Psoas muscle (tissue), 8 donors: ENCODE data around the gene TAMALIN. TPM values are rescaled to one million over a fixed set of nuclear protein-coding genes. Genes with fewer than 3 reads are reported as not detected.

ENCODE experiments used
- ATAC-seq, 4 donors: fragments of 200-7000 bp; cut with Tn5 transposase; one replicate each; pipeline ENCODE4 v1.9.1; 2020; ENCODE audit warnings: moderate library complexity in 3 of 4, mild to moderate bottlenecking in 2 of 4
- DNase-seq, 2 donors: peaks; one replicate each; pipeline ENCODE4 v3.0.0-alpha.2; 2020
- H3K27ac ChIP-seq: fragments of 200-600 bp; one replicate; pipeline ENCODE4 v1.8.0; 2022
- H3K27me3 ChIP-seq, 3 donors: fragments of 200-600 bp in 1 of 3; one replicate each; pipeline versions ENCODE4 v1.6.1 to v1.8.0; 2013 to 2022; ENCODE audit warnings: low read length in 2 of 3, mild to moderate bottlenecking in 2 of 3, moderate library complexity in 1 of 3; ENCODE audit not compliant: insufficient read depth in 3 of 3
- H3K36me3 ChIP-seq, 2 donors: fragments of 200-600 bp in 1 of 2; one replicate each; pipeline versions ENCODE4 v1.6.1 to v1.8.0; 2013 to 2022; ENCODE audit warnings: low read depth in 1 of 2, mild to moderate bottlenecking in 1 of 2, moderate library complexity in 1 of 2; ENCODE audit not compliant: insufficient read depth in 1 of 2
- H3K4me1 ChIP-seq: fragments of 200-600 bp; one replicate; pipeline ENCODE4 v1.8.0; 2022
- H3K4me3 ChIP-seq: fragments of 200-600 bp; one replicate; pipeline ENCODE4 v1.8.0; 2022; ENCODE audit warnings: mild to moderate bottlenecking
- H3K9me3 ChIP-seq: fragments of 200-600 bp; one replicate; pipeline ENCODE4 v1.8.0; 2022
- WGBS, 3 donors: extraction: QIAGEN DNeasy Blood & Tissue Kit; methylation state at CpG; one replicate each; pipeline versions ENCODE4 v1.1.6 to v1.1.7; 2013; 5-methylcytosine and 5-hydroxymethylcytosine counted together
- intact Hi-C, 2 donors: fragments of 100-400 bp; cut with DNase I; formaldehyde crosslinking; loops; one replicate each; pipeline versions ENCODE4 v1.11.0 to v1.14.2; 2022
- polyA plus RNA-seq, 3 donors: library from polyadenylated mRNA; stranded (reverse); fragments of 200-250 nt; gene quantifications; one replicate each; pipeline ENCODE4 v1.2.3, GENCODE V29; 2013
- total RNA-seq, 4 donors: library from RNA; stranded (reverse); fragmentation: NEBNext Ultra II Directional in 2 of 4; extraction: Animal tissue kit (Norgen Biotek cat#: 25700) in 2 of 4; gene quantifications; one replicate each; pipeline versions ENCODE4 v1.2.1 to v1.2.4, GENCODE V29; 2021 to 2023
- TF ChIP-seq, protein P1 (sequence below): fragments of 200-600 bp; IDR thresholded peaks from one replicate; pipeline ENCODE4 v1.8.0; 2022; ENCODE audit warnings: antibody characterized with exemption
- donor health status: healthy with polysubstance abuse.
- donor health status: DM: no; HTN: no; CAD: no; lungs with moderate emphysema.
- donor health status: Bipolar disorder and iron deficiency.
- donor health status: healthy.
- donor health status: DM: yes; HTN: yes; CAD: no.
- donor health status: DM: no; HTN: no; CAD: no.
- donor health status: DM: no; HTN: no; CAD: no.
- donor health status: DM: yes; HTN: yes; CAD: no.

TAMALIN gene
- total and polyA plus RNA-seq, 7 donors: 5.5 to 12.8 (median 9.6) TPM

GRCh38 chr12:52011602-52012214, 5.0 kb downstream of the TAMALIN start:
- 93 to 97% (median 97%) methylated on average over 8 of the region's 8 CpGs for WGBS, 3 donors
- peaks cover 4% of the 10 kb centered on the region for H3K4me1 ChIP-seq
- ATAC-seq: no peak

DNA sequence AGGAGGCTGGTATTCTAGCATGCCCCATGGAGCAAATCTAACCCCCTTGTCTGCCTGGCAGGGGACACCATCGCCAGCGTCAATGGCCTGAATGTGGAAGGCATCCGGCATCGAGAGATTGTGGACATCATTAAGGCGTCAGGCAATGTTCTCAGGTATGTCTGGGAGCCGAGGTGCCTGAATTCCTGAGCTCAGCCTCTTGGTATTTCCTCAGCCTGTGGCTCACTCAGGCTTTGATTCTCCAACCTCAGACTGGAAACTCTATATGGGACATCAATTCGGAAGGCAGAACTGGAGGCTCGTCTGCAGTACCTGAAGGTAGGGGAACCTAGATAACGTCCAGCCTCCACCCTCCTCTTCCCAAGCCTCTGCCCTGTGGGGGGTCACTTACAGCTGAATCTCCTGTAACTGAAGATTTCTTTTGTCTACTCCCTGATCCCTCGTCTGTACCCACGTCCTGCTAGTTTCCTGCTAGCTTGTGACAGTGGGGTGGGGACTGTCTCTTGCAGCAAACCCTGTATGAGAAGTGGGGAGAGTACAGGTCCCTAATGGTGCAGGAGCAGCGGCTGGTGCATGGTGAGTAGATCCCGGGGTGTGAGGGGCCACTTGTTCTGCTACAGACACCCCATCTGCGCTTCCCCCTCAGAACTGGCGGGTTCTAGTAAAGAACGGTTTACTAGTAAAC, 7.0 kb downstream of the TAMALIN start:
- no peak overlapping the region for H3K27ac ChIP-seq
- no peaks in the 10 kb centered on the region for H3K9me3 ChIP-seq
- TF ChIP-seq, protein P1, sequence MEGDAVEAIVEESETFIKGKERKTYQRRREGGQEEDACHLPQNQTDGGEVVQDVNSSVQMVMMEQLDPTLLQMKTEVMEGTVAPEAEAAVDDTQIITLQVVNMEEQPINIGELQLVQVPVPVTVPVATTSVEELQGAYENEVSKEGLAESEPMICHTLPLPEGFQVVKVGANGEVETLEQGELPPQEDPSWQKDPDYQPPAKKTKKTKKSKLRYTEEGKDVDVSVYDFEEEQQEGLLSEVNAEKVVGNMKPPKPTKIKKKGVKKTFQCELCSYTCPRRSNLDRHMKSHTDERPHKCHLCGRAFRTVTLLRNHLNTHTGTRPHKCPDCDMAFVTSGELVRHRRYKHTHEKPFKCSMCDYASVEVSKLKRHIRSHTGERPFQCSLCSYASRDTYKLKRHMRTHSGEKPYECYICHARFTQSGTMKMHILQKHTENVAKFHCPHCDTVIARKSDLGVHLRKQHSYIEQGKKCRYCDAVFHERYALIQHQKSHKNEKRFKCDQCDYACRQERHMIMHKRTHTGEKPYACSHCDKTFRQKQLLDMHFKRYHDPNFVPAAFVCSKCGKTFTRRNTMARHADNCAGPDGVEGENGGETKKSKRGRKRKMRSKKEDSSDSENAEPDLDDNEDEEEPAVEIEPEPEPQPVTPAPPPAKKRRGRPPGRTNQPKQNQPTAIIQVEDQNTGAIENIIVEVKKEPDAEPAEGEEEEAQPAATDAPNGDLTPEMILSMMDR: no peak
- H3K27me3 ChIP-seq: peaks cover 0 to 1% (median 0%) of the 10 kb centered on the region in 3 donors
- peaks cover 0 to 28% of the 10 kb centered on the region in 2 donors for H3K36me3 ChIP-seq
- ATAC-seq: no peak
- peak in 1 of 2 donors; percentile 13 for DNase-seq
- H3K4me1 ChIP-seq: no peaks in the 10 kb centered on the region
- H3K4me3 ChIP-seq: no peak overlapping the region
- intact Hi-C loops: no loop called here
- whole genome bisulfite sequencing, 3 donors: 91 to 95% (median 93%) methylated on average over 16 of the region's 16 CpGs

More at GRCh38 chr12:52011602-52012214, 5.0 kb downstream of the TAMALIN start:
- peak in 1 of 2 donors; percentile 11 for DNase-seq
- TF ChIP-seq, protein P1: no peak
- peaks cover 0 to 10% (median 9%) of the 10 kb centered on the region in 3 donors for H3K27me3 ChIP-seq
- intact Hi-C loops: no loop called here
- no peak overlapping the region for H3K4me3 ChIP-seq
- no peak overlapping the region for H3K27ac ChIP-seq
- peaks cover 0 to 28% of the 10 kb centered on the region in 2 donors for H3K36me3 ChIP-seq
- no peaks in the 10 kb centered on the region for H3K9me3 ChIP-seq

GRCh38 chr12:52014567-52015530, 8.1 kb downstream of the TAMALIN start:
- H3K9me3 ChIP-seq: no peaks in the 10 kb centered on the region
- H3K4me3 ChIP-seq: no peak overlapping the region
- peaks cover 0 to 1% (median 0%) of the 10 kb centered on the region in 3 donors for H3K27me3 ChIP-seq
- peaks cover 0 to 28% of the 10 kb centered on the region in 2 donors for H3K36me3 ChIP-seq
- peak in 1 of 2 donors; percentile 58 for DNase-seq
- 73 to 77% (median 76%) methylated on average over 58 to 93 of the region's 93 CpGs for WGBS, 3 donors
- intact Hi-C loops: no loop called here
- H3K27ac ChIP-seq: no peak overlapping the region
- H3K4me1 ChIP-seq: no peaks in the 10 kb centered on the region
- ATAC-seq: no peak
- TF ChIP-seq, protein P1: no peak

DNA sequence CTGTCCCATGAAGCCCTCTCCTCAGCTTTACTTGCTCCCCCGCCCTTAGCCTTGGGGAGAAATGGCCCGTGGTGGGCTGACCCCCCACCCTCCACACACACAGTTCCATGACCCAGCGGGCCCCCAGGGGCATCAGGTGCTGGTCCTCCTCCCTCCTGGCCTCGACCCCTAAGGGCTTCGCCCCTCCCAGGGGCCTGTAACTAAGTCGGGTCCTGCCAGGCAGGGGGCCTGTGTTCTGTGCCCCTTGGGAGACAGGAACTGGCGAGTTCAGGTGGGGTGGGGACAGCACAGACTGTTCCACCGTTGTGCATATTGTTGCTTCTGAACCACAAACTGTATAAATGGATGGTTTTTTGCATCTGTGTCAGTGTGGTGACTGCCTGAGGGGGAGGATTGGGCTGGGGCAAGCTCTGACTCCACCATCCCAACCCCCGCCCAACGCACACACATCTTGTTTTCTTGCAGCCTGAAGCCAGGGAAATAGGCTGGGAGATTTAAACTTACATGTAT, 8.8 kb downstream of the TAMALIN start:
- no peaks in the 10 kb centered on the region for H3K4me1 ChIP-seq
- TF ChIP-seq, protein P1: no peak
- peaks cover 0 to 28% of the 10 kb centered on the region in 2 donors for H3K36me3 ChIP-seq
- peaks cover 0 to 1% (median 0%) of the 10 kb centered on the region in 3 donors for H3K27me3 ChIP-seq
- no peak overlapping the region for H3K4me3 ChIP-seq
- intact Hi-C loops: no loop called here
- WGBS, 3 donors: 73 to 85% (median 81%) methylated on average over 10 of the region's 10 CpGs
- ATAC-seq (no peak), DNase-seq (peak in 1 of 2 donors; percentile 48)
- H3K9me3 ChIP-seq: no peaks in the 10 kb centered on the region
- H3K27ac ChIP-seq: no peak overlapping the region
